ENCODE measurements around the gene CNN1. TPM values are rescaled to one million over a fixed set of nuclear protein-coding genes. Genes with fewer than 3 reads are reported as not detected.

Gene CNN1
- total and polyA plus RNA-seq, 2 of the 8 experiments (the other 6 are each of a cell fraction or from before 2014, with no cell fraction given): 29.8 to 50.8 TPM

DNA sequence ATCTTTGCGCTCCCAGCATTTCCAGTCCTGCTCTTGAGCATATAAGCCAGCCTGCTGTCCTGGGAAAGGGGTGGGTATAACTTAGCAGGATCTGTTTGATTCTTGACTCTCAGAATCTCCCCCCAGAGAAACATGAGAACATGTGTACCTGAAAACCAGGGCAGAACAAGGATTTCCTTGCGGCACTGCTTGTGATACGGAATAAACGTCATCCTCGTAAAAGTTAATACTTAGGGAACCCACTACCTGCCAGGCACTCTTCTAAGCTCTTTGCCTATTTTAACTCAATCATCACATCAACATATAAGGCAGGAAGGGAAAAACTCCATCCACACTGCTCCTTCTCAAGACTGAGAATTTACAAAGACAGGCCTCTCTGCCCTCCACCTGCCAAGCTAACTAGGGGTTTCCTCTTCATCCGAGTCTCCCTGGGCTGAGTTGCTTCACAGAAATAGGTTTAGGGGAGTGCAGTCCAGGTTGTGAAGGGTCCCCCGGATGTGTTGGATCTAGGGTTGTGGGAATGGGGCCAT, 34.1 kb upstream of the CNN1 start (continued):
- TF ChIP-seq, protein P1, sequence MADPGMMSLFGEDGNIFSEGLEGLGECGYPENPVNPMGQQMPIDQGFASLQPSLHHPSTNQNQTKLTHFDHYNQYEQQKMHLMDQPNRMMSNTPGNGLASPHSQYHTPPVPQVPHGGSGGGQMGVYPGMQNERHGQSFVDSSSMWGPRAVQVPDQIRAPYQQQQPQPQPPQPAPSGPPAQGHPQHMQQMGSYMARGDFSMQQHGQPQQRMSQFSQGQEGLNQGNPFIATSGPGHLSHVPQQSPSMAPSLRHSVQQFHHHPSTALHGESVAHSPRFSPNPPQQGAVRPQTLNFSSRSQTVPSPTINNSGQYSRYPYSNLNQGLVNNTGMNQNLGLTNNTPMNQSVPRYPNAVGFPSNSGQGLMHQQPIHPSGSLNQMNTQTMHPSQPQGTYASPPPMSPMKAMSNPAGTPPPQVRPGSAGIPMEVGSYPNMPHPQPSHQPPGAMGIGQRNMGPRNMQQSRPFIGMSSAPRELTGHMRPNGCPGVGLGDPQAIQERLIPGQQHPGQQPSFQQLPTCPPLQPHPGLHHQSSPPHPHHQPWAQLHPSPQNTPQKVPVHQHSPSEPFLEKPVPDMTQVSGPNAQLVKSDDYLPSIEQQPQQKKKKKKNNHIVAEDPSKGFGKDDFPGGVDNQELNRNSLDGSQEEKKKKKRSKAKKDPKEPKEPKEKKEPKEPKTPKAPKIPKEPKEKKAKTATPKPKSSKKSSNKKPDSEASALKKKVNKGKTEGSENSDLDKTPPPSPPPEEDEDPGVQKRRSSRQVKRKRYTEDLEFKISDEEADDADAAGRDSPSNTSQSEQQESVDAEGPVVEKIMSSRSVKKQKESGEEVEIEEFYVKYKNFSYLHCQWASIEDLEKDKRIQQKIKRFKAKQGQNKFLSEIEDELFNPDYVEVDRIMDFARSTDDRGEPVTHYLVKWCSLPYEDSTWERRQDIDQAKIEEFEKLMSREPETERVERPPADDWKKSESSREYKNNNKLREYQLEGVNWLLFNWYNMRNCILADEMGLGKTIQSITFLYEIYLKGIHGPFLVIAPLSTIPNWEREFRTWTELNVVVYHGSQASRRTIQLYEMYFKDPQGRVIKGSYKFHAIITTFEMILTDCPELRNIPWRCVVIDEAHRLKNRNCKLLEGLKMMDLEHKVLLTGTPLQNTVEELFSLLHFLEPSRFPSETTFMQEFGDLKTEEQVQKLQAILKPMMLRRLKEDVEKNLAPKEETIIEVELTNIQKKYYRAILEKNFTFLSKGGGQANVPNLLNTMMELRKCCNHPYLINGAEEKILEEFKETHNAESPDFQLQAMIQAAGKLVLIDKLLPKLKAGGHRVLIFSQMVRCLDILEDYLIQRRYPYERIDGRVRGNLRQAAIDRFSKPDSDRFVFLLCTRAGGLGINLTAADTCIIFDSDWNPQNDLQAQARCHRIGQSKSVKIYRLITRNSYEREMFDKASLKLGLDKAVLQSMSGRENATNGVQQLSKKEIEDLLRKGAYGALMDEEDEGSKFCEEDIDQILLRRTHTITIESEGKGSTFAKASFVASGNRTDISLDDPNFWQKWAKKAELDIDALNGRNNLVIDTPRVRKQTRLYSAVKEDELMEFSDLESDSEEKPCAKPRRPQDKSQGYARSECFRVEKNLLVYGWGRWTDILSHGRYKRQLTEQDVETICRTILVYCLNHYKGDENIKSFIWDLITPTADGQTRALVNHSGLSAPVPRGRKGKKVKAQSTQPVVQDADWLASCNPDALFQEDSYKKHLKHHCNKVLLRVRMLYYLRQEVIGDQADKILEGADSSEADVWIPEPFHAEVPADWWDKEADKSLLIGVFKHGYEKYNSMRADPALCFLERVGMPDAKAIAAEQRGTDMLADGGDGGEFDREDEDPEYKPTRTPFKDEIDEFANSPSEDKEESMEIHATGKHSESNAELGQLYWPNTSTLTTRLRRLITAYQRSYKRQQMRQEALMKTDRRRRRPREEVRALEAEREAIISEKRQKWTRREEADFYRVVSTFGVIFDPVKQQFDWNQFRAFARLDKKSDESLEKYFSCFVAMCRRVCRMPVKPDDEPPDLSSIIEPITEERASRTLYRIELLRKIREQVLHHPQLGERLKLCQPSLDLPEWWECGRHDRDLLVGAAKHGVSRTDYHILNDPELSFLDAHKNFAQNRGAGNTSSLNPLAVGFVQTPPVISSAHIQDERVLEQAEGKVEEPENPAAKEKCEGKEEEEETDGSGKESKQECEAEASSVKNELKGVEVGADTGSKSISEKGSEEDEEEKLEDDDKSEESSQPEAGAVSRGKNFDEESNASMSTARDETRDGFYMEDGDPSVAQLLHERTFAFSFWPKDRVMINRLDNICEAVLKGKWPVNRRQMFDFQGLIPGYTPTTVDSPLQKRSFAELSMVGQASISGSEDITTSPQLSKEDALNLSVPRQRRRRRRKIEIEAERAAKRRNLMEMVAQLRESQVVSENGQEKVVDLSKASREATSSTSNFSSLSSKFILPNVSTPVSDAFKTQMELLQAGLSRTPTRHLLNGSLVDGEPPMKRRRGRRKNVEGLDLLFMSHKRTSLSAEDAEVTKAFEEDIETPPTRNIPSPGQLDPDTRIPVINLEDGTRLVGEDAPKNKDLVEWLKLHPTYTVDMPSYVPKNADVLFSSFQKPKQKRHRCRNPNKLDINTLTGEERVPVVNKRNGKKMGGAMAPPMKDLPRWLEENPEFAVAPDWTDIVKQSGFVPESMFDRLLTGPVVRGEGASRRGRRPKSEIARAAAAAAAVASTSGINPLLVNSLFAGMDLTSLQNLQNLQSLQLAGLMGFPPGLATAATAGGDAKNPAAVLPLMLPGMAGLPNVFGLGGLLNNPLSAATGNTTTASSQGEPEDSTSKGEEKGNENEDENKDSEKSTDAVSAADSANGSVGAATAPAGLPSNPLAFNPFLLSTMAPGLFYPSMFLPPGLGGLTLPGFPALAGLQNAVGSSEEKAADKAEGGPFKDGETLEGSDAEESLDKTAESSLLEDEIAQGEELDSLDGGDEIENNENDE (IDR thresholded peaks at IDR 0.05; ENCODE audit: insufficient replicate concordance, low read length): no peak
- no peak for TF ChIP-seq POU5F1 (IDR thresholded peaks at IDR 0.05; ENCODE audit: low read depth, low read length)
- TF ChIP-seq SIRT6 (IDR thresholded peaks at IDR 0.05; ENCODE audit: low read length): no peak
- no peak for TF ChIP-seq SP4 (IDR thresholded peaks at IDR 0.05; ENCODE audit: low read length)
- no peak for TF ChIP-seq NANOG (IDR thresholded peaks at IDR 0.05; ENCODE audit: insufficient read depth, low read depth, low read length, poor library complexity, severe bottlenecking)
- TF ChIP-seq GABPA (IDR thresholded peaks at IDR 0.05; ENCODE audit: borderline replicate concordance, insufficient read depth, low read length): no peak
- TF ChIP-seq, protein P2, sequence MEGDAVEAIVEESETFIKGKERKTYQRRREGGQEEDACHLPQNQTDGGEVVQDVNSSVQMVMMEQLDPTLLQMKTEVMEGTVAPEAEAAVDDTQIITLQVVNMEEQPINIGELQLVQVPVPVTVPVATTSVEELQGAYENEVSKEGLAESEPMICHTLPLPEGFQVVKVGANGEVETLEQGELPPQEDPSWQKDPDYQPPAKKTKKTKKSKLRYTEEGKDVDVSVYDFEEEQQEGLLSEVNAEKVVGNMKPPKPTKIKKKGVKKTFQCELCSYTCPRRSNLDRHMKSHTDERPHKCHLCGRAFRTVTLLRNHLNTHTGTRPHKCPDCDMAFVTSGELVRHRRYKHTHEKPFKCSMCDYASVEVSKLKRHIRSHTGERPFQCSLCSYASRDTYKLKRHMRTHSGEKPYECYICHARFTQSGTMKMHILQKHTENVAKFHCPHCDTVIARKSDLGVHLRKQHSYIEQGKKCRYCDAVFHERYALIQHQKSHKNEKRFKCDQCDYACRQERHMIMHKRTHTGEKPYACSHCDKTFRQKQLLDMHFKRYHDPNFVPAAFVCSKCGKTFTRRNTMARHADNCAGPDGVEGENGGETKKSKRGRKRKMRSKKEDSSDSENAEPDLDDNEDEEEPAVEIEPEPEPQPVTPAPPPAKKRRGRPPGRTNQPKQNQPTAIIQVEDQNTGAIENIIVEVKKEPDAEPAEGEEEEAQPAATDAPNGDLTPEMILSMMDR (IDR thresholded peaks at IDR 0.05; ENCODE audit: control extremely low read depth in 1 of 3, insufficient read depth in 1 of 3, low read depth in 1 of 3, low read length in 3 of 3): no peak
- no peak for TF ChIP-seq JUND (IDR thresholded peaks at IDR 0.05; ENCODE audit: low read length)
